ENCODE results near the gene BCAS4.
A peak's percentile ranks its signal among the peaks of the same experiment; 100 is the strongest.

DNA sequence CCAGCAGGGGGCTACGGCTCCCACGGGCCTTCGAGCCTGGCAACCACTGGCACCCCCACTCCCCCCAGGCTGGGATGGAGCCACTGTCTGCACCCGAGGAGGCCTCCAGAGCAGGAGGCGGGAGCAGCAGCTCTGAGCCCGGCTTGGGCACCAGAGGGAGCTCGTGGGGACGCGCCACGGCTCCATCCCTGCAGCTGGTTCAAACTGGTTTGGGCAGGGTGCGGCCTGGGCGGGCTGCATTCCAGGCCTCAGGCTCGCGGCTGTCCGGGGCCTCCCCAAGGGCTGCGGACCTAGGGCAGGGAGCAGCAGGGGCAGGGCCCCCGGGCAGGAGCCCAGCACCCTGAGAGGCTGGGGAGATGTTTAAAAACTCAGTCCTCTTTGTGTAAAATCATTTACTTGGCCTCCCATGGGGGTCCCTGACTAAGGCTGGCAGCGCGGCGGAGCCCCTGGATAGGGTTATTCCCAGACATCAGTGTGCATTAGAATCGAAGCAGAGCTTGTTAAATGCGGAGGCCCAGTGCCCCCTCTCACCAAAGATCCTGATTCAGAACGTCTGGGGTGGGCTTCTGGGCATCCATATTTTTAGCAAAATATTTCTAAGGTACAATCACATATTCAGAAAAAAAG lies 4.1 kb upstream of the BCAS4 start:
- TF ChIP-seq POLR2A (IDR thresholded peaks at IDR 0.05; ENCODE audit: extremely low read depth, insufficient read length), result peak; percentile 76
- TF ChIP-seq, protein P1, sequence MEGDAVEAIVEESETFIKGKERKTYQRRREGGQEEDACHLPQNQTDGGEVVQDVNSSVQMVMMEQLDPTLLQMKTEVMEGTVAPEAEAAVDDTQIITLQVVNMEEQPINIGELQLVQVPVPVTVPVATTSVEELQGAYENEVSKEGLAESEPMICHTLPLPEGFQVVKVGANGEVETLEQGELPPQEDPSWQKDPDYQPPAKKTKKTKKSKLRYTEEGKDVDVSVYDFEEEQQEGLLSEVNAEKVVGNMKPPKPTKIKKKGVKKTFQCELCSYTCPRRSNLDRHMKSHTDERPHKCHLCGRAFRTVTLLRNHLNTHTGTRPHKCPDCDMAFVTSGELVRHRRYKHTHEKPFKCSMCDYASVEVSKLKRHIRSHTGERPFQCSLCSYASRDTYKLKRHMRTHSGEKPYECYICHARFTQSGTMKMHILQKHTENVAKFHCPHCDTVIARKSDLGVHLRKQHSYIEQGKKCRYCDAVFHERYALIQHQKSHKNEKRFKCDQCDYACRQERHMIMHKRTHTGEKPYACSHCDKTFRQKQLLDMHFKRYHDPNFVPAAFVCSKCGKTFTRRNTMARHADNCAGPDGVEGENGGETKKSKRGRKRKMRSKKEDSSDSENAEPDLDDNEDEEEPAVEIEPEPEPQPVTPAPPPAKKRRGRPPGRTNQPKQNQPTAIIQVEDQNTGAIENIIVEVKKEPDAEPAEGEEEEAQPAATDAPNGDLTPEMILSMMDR (IDR thresholded peaks at IDR 0.05; ENCODE audit: low read depth, low read length), result peak; percentile 82
